Measurements from ENCODE around the gene CDC25A.
"Not testable (repeated sequence)": the region's sequence is repeated elsewhere in the genome, so short reads cannot be mapped to it uniquely, and the experiment has no call there.

CDC25A gene

DNA sequence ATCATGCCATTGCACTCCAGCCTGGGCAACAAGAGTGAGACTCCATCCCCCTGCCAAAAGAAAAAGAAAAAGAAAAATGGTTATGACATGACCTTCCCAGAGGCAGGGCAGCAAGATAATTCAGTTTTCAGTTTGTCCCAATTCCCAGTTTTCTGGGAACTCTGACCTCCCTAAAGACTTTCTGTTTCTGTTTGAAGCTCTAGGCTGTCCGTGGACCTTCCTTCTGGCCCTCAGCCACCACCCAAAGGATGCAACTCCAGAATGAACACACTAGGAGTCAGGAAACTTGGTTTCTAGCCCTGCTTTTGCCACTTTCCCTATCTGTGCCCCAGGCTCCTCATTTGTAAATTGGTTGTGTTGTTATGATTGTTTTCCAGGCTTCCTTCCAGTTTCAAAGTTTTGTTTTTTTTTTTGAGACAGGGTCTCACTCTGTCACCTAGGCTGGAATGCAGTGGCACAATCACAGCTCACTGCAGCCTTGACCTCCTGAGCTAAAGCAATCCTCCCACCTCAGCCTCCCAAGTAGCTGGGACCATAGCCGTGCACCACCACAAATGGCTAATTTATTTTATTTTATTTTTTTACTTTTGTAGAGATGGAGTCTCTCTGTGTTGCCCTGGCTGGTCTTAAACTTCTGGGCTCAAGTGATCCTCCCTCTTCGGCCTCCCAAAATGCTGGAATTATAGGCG, 68.6 kb downstream of the CDC25A start:
- in situ Hi-C loops (cut with MboI; ENCODE audit: low sequenced_read_pairs, unreplicated experiment), result no loop called here
- TF ChIP-seq CTCF (IDR thresholded peaks at IDR 0.05; ENCODE audit: borderline replicate concordance, control extremely low read depth, extremely low read depth, insufficient read depth, missing control alignments), result no peak
- no peak for DNase-seq (ENCODE audit: low spot score)

- in situ Hi-C loops (cut with MboI; ENCODE audit: low sequenced_read_pairs, unreplicated experiment), result no loop called here
- TF ChIP-seq CTCF (IDR thresholded peaks at IDR 0.05; ENCODE audit: borderline replicate concordance, control extremely low read depth, extremely low read depth, insufficient read depth, missing control alignments), result no peak
- DNase-seq (ENCODE audit: low spot score), result no peak
Observed at GRCh38 chr3:48118928-48119327, 69.3 kb downstream of the CDC25A start.

GRCh38 chr3:48118322-48118721, 69.9 kb downstream of the CDC25A start:
- in situ Hi-C loops (cut with MboI; ENCODE audit: low sequenced_read_pairs, unreplicated experiment), result no loop called here
- peak; percentile 32 for DNase-seq (ENCODE audit: low spot score)
- TF ChIP-seq CTCF (IDR thresholded peaks at IDR 0.05; ENCODE audit: borderline replicate concordance, control extremely low read depth, extremely low read depth, insufficient read depth, missing control alignments), result no peak

DNA sequence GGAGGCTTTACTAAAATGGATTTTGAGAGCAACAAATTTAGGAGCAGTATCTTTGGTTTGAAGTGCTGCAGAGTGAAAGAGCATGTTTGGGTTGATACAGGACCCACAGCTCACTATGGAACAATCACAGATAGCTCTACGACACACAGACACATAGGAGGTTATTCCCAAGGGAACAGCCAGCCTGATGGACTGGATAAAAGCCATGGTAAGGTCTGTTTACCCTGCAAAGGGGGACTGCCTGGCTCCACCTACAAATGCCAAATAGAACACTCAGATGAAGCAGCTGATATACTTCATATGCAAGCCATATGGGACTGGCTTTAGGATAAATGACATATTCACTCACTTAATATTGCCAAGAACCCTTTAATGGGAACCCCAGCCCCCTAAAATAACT, 75.4 kb downstream of the CDC25A start:
- no peak for TF ChIP-seq CTCF (IDR thresholded peaks at IDR 0.05; ENCODE audit: borderline replicate concordance, control extremely low read depth, extremely low read depth, insufficient read depth, missing control alignments)
- DNase-seq (ENCODE audit: low spot score), result peak; percentile 11
- in situ Hi-C loops (cut with MboI; ENCODE audit: low sequenced_read_pairs, unreplicated experiment), result no loop called here

DNA sequence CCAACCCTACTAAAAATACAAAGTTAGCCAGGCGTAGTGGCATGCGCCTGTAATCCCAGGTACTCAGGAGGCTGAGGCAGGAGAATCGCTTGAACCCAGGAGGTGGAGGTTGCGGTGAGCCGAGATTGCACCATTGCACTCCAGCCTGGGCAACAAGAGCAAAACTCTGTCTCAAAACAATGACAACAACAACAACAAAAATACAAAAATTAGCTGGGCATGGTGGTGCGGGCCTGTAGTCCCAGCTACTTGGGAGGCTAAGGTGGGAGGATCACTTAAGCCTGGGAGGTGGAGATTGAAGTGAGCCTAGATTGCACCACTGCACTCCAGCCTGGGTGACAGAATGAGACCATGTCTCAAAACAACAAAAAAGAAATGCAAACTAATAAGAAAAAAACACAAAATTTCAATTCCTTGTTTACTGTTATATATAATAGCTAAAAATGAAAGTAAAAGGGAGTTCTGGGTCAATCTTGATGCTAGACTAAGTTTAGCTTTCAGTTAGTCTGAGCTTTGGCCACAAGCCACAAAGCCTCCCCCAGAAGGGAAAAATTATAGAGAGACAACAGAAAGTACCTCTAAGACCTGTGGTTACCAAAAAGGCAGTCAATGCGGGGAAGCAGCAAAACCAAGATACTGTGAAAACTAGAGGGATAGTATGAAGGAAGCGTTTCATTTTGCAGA, 76.0 kb downstream of the CDC25A start:
- in situ Hi-C loops (cut with MboI; ENCODE audit: low sequenced_read_pairs, unreplicated experiment), result not testable (repeated sequence)
- peak; percentile 77 for DNase-seq (ENCODE audit: low spot score)

- no peak for DNase-seq (ENCODE audit: low spot score)
- TF ChIP-seq CTCF (IDR thresholded peaks at IDR 0.05; ENCODE audit: borderline replicate concordance, control extremely low read depth, extremely low read depth, insufficient read depth, missing control alignments), result no peak
- in situ Hi-C loops (cut with MboI; ENCODE audit: low sequenced_read_pairs, unreplicated experiment), result no loop called here
Observed at GRCh38 chr3:48110463-48110862, 77.8 kb downstream of the CDC25A start.

- DNase-seq (ENCODE audit: low spot score), result no peak
- no peak for TF ChIP-seq CTCF (IDR thresholded peaks at IDR 0.05; ENCODE audit: borderline replicate concordance, control extremely low read depth, extremely low read depth, insufficient read depth, missing control alignments)
- in situ Hi-C loops (cut with MboI; ENCODE audit: low sequenced_read_pairs, unreplicated experiment), result no loop called here
Observed at GRCh38 chr3:48107227-48107626, 81.0 kb downstream of the CDC25A start.
